ENCODE measurements around the gene ACTN1.

Gene ACTN1

GRCh38 chr14:69004731-69005431 is 25.8 kb upstream of the ACTN1 start:
- no peaks in the 10 kb centered on the region for H3K27me3 ChIP-seq (ENCODE audit: insufficient read depth, low read length)
- H3K4me3 ChIP-seq (ENCODE audit: low read depth, low read length), result no peak overlapping the region
- peaks cover 6% of the 10 kb centered on the region for H3K79me1 ChIP-seq (ENCODE audit: low read length)
- H3K18ac ChIP-seq (ENCODE audit: low read length), result peak overlapping the region; percentile 62
- H3K27ac ChIP-seq (ENCODE audit: low read depth, low read length), result no peak overlapping the region
- H3K4ac ChIP-seq (ENCODE audit: low read depth, low read length), result no peak overlapping the region
- no peak for DNase-seq
- H2AFZ ChIP-seq (ENCODE audit: insufficient read depth, low read length, poor library complexity), result no peak overlapping the region
- H3K79me2 ChIP-seq (ENCODE audit: control insufficient read depth, insufficient read depth, low read length, poor library complexity), result no peaks in the 10 kb centered on the region
- peak overlapping the region; percentile 41 for H3K14ac ChIP-seq (ENCODE audit: low read length)
- peak overlapping the region; percentile 88 for H2BK12ac ChIP-seq (ENCODE audit: low read length)
- H2BK5ac ChIP-seq (ENCODE audit: low read depth, low read length, poor library complexity), result no peak overlapping the region
- H3K4me1 ChIP-seq (ENCODE audit: control insufficient read depth in 1 of 2, insufficient read depth in 2 of 2, low read length in 2 of 2), result peaks cover 20 to 30% of the 10 kb centered on the region in 2 experiments
- H4K12ac ChIP-seq (ENCODE audit: low read depth, low read length), result no peak overlapping the region
- peak overlapping the region; percentile 9 for H3K4me2 ChIP-seq (ENCODE audit: low read length)
- H2BK120ac ChIP-seq (ENCODE audit: insufficient read depth, low read length, poor library complexity), result peak overlapping the region; percentile 53
- peak overlapping the region; percentile 42 for H4K91ac ChIP-seq (ENCODE audit: low read depth, low read length)
- WGBS (ENCODE audit: extremely low coverage, insufficient coverage, insufficient read length), result no CpG with 5 or more reads among the region's 7 CpGs
- H3K23ac ChIP-seq (ENCODE audit: low read length), result no peak overlapping the region
- no peaks in the 10 kb centered on the region for H3K36me3 ChIP-seq (ENCODE audit: control insufficient read depth in 1 of 2, insufficient read depth in 2 of 2, low read length in 2 of 2)
- H4K8ac ChIP-seq (ENCODE audit: low read depth, low read length), result peak overlapping the region; percentile 34
- no peaks in the 10 kb centered on the region for H3K9me3 ChIP-seq (ENCODE audit: insufficient read depth, low read depth, low read length)
- no peak overlapping the region for H2AK5ac ChIP-seq (ENCODE audit: low read length)
- H3K9ac ChIP-seq (ENCODE audit: low read length), result no peak overlapping the region

GRCh38 chr14:69003626-69004025 is 24.5 kb upstream of the ACTN1 start:
- Histone ChIP-seq H3K27me3 (ENCODE audit: insufficient read depth, low read length) (no peaks in the 10 kb centered on the region), H2AFZ (ENCODE audit: insufficient read depth, low read length, poor library complexity) (no peak overlapping the region), H3K79me2 (ENCODE audit: control insufficient read depth, insufficient read depth, low read length, poor library complexity) (no peaks in the 10 kb centered on the region), H3K4ac (ENCODE audit: low read depth, low read length) (no peak overlapping the region), H3K9ac (ENCODE audit: low read length) (no peak overlapping the region), H4K12ac (ENCODE audit: low read depth, low read length) (no peak overlapping the region), H3K4me2 (ENCODE audit: low read length) (no peak overlapping the region), H4K8ac (ENCODE audit: low read depth, low read length) (no peak overlapping the region), H3K4me3 (ENCODE audit: low read depth, low read length) (no peak overlapping the region), H2BK12ac (ENCODE audit: low read length) (no peak overlapping the region), H3K18ac (ENCODE audit: low read length) (no peak overlapping the region), H3K9me3 (ENCODE audit: insufficient read depth, low read depth, low read length) (no peaks in the 10 kb centered on the region), H3K27ac (ENCODE audit: low read depth, low read length) (no peak overlapping the region), H2BK5ac (ENCODE audit: low read depth, low read length, poor library complexity) (no peak overlapping the region), H2AK5ac (ENCODE audit: low read length) (peak overlapping the region; percentile 0), H3K79me1 (ENCODE audit: low read length) (peaks cover 6% of the 10 kb centered on the region), H3K4me1 (ENCODE audit: control insufficient read depth in 1 of 2, insufficient read depth in 2 of 2, low read length in 2 of 2) (peaks cover 20 to 28% of the 10 kb centered on the region in 2 experiments), H2BK120ac (ENCODE audit: insufficient read depth, low read length, poor library complexity) (peak overlapping the region; percentile 2), H4K91ac (ENCODE audit: low read depth, low read length) (no peak overlapping the region), H3K14ac (ENCODE audit: low read length) (no peak overlapping the region), H3K23ac (ENCODE audit: low read length) (no peak overlapping the region), H3K36me3 (ENCODE audit: control insufficient read depth in 1 of 2, insufficient read depth in 2 of 2, low read length in 2 of 2) (no peaks in the 10 kb centered on the region)
- no CpG with 5 or more reads among the region's 10 CpGs for WGBS (ENCODE audit: extremely low coverage, insufficient coverage, insufficient read length)
- no peak for DNase-seq

- Histone ChIP-seq H2BK5ac (ENCODE audit: low read depth, low read length, poor library complexity) (no peak overlapping the region), H3K4me3 (ENCODE audit: low read depth, low read length) (no peak overlapping the region), H2AK5ac (ENCODE audit: low read length) (peak overlapping the region; percentile 18), H4K12ac (ENCODE audit: low read depth, low read length) (no peak overlapping the region), H3K27ac (ENCODE audit: low read depth, low read length) (peak overlapping the region; percentile 17), H4K91ac (ENCODE audit: low read depth, low read length) (no peak overlapping the region), H2BK120ac (ENCODE audit: insufficient read depth, low read length, poor library complexity) (no peak overlapping the region), H3K18ac (ENCODE audit: low read length) (no peak overlapping the region), H3K4me2 (ENCODE audit: low read length) (no peak overlapping the region), H3K9me3 (ENCODE audit: insufficient read depth, low read depth, low read length) (no peaks in the 10 kb centered on the region), H3K4ac (ENCODE audit: low read depth, low read length) (no peak overlapping the region), H3K14ac (ENCODE audit: low read length) (no peak overlapping the region), H3K27me3 (ENCODE audit: insufficient read depth, low read length) (no peaks in the 10 kb centered on the region), H3K79me1 (ENCODE audit: low read length) (peaks cover 6% of the 10 kb centered on the region), H3K79me2 (ENCODE audit: control insufficient read depth, insufficient read depth, low read length, poor library complexity) (no peaks in the 10 kb centered on the region), H2AFZ (ENCODE audit: insufficient read depth, low read length, poor library complexity) (no peak overlapping the region), H3K36me3 (ENCODE audit: control insufficient read depth in 1 of 2, insufficient read depth in 2 of 2, low read length in 2 of 2) (no peaks in the 10 kb centered on the region), H3K23ac (ENCODE audit: low read length) (no peak overlapping the region), H4K8ac (ENCODE audit: low read depth, low read length) (no peak overlapping the region), H3K4me1 (ENCODE audit: control insufficient read depth in 1 of 2, insufficient read depth in 2 of 2, low read length in 2 of 2) (peaks cover 20 to 28% of the 10 kb centered on the region in 2 experiments), H2BK12ac (ENCODE audit: low read length) (no peak overlapping the region), H3K9ac (ENCODE audit: low read length) (no peak overlapping the region)
- DNase-seq, result peak; percentile 85 to 88
- no CpG with 5 or more reads among the region's 3 CpGs for WGBS (ENCODE audit: extremely low coverage, insufficient coverage, insufficient read length)
Measured at GRCh38 chr14:69002069-69002468, 23.0 kb upstream of the ACTN1 start.

GRCh38 chr14:69001375-69001774 is 22.3 kb upstream of the ACTN1 start:
- no peak overlapping the region for H4K8ac ChIP-seq (ENCODE audit: low read depth, low read length)
- H3K14ac ChIP-seq (ENCODE audit: low read length), result no peak overlapping the region
- H3K18ac ChIP-seq (ENCODE audit: low read length), result no peak overlapping the region
- no peak overlapping the region for H3K4me2 ChIP-seq (ENCODE audit: low read length)
- H3K4ac ChIP-seq (ENCODE audit: low read depth, low read length), result no peak overlapping the region
- H4K91ac ChIP-seq (ENCODE audit: low read depth, low read length), result no peak overlapping the region
- H3K27me3 ChIP-seq (ENCODE audit: insufficient read depth, low read length), result no peaks in the 10 kb centered on the region
- H3K36me3 ChIP-seq (ENCODE audit: control insufficient read depth in 1 of 2, insufficient read depth in 2 of 2, low read length in 2 of 2), result no peaks in the 10 kb centered on the region
- no peak overlapping the region for H2AK5ac ChIP-seq (ENCODE audit: low read length)
- H4K12ac ChIP-seq (ENCODE audit: low read depth, low read length), result no peak overlapping the region
- H3K79me2 ChIP-seq (ENCODE audit: control insufficient read depth, insufficient read depth, low read length, poor library complexity), result no peaks in the 10 kb centered on the region
- H2BK12ac ChIP-seq (ENCODE audit: low read length), result no peak overlapping the region
- peak in 1 of 2 donors; percentile 26 for DNase-seq
- peak overlapping the region; percentile 4 for H2BK5ac ChIP-seq (ENCODE audit: low read depth, low read length, poor library complexity)
- WGBS (ENCODE audit: extremely low coverage, insufficient coverage, insufficient read length), result no CpG with 5 or more reads among the region's 2 CpGs
- no peak overlapping the region for H3K4me3 ChIP-seq (ENCODE audit: low read depth, low read length)
- H2BK120ac ChIP-seq (ENCODE audit: insufficient read depth, low read length, poor library complexity), result no peak overlapping the region
- H3K79me1 ChIP-seq (ENCODE audit: low read length), result peaks cover 6% of the 10 kb centered on the region
- H3K4me1 ChIP-seq (ENCODE audit: control insufficient read depth in 1 of 2, insufficient read depth in 2 of 2, low read length in 2 of 2), result peaks cover 20 to 28% of the 10 kb centered on the region in 2 experiments
- no peak overlapping the region for H3K9ac ChIP-seq (ENCODE audit: low read length)
- H3K27ac ChIP-seq (ENCODE audit: low read depth, low read length), result peak overlapping the region; percentile 17
- no peak overlapping the region for H3K23ac ChIP-seq (ENCODE audit: low read length)
- no peak overlapping the region for H2AFZ ChIP-seq (ENCODE audit: insufficient read depth, low read length, poor library complexity)
- no peaks in the 10 kb centered on the region for H3K9me3 ChIP-seq (ENCODE audit: insufficient read depth, low read depth, low read length)
